Endothelial cell (in vitro differentiated cells): ENCODE data around the gene SFSWAP. TPM values are rescaled to one million over a fixed set of nuclear protein-coding genes. Genes with fewer than 3 reads are reported as not detected.
"Not testable (repeated sequence)": the region's sequence is repeated elsewhere in the genome, so short reads cannot be mapped to it uniquely, and the experiment has no call there.

Experiments
- DNase-seq: peaks from one replicate; pipeline ENCODE4 v3.0.0; 2021; ENCODE audit warnings: low spot score
- H3K27ac Mint-ChIP-seq: one replicate; pipeline ENCODE4 v1.8.0; 2021; ENCODE audit warnings: mixed read lengths, inconsistent platforms; ENCODE audit not compliant: unreplicated experiment
- H3K27me3 Mint-ChIP-seq: one replicate; pipeline ENCODE4 v1.8.0; 2021; ENCODE audit warnings: mild to moderate bottlenecking, moderate library complexity, mixed read lengths, inconsistent platforms; ENCODE audit not compliant: unreplicated experiment
- H3K36me3 Mint-ChIP-seq: one replicate; pipeline ENCODE4 v1.8.0; 2021; ENCODE audit warnings: mild to moderate bottlenecking, low read depth, mixed read lengths, inconsistent platforms; ENCODE audit not compliant: unreplicated experiment
- H3K4me1 Mint-ChIP-seq: one replicate; pipeline ENCODE4 v1.8.0; 2021; ENCODE audit warnings: mild to moderate bottlenecking, mixed read lengths, inconsistent platforms; ENCODE audit not compliant: unreplicated experiment
- H3K4me3 Mint-ChIP-seq: one replicate; pipeline ENCODE4 v1.8.0; 2021; ENCODE audit warnings: mild to moderate bottlenecking, mixed read lengths, inconsistent platforms; ENCODE audit not compliant: unreplicated experiment
- H3K9me3 Mint-ChIP-seq: one replicate; pipeline ENCODE4 v1.8.0; 2021; ENCODE audit warnings: mixed read lengths, inconsistent platforms; ENCODE audit not compliant: unreplicated experiment
- total RNA-seq: library from RNA; stranded (reverse); fragmentation: NEBNext Ultra II Directional; extraction: Animal tissue kit (Norgen Biotek cat#: 25700); gene quantifications from one replicate; pipeline ENCODE4 v1.2.1, GENCODE V29; 2021; ENCODE audit not compliant: unreplicated experiment
- TF ChIP-seq, protein P1 (sequence below): fragments of 200-600 bp; sonication (generic); IDR thresholded peaks from one replicate; pipeline ENCODE4 v1.5.0; 2021; ENCODE audit warnings: antibody characterized with exemption; ENCODE audit not compliant: unreplicated experiment

The SFSWAP gene
- total RNA-seq, 1 donor from 2014 or later, result 56.3 TPM

DNA sequence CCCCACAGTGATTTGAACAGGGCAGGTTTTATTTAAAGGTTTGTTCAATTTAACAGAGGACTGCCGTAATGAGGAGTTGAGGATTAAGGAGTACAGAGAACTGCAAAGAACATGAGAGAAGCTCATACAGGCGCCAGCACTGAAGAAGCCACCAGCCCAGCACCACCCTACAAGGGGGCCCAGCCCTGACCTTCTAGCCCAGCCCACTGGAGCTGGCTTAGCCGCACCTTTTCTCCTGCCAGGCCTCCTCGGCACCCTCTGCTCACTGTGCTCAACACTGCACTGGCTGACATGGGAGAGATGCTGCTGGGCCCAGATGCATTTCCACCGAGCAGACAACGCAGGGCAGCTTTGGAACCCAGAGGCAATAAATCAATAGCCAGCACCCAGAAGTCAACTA is 36.5 kb upstream of the SFSWAP start:
- no peaks in the 10 kb centered on the region for H3K4me1 Mint-ChIP-seq
- H3K4me3 Mint-ChIP-seq, result no peak overlapping the region
- H3K36me3 Mint-ChIP-seq, result no peaks in the 10 kb centered on the region
- no peak overlapping the region for H3K27ac Mint-ChIP-seq
- no peak for DNase-seq
- peaks cover 7% of the 10 kb centered on the region for H3K27me3 Mint-ChIP-seq
- TF ChIP-seq, protein P1, sequence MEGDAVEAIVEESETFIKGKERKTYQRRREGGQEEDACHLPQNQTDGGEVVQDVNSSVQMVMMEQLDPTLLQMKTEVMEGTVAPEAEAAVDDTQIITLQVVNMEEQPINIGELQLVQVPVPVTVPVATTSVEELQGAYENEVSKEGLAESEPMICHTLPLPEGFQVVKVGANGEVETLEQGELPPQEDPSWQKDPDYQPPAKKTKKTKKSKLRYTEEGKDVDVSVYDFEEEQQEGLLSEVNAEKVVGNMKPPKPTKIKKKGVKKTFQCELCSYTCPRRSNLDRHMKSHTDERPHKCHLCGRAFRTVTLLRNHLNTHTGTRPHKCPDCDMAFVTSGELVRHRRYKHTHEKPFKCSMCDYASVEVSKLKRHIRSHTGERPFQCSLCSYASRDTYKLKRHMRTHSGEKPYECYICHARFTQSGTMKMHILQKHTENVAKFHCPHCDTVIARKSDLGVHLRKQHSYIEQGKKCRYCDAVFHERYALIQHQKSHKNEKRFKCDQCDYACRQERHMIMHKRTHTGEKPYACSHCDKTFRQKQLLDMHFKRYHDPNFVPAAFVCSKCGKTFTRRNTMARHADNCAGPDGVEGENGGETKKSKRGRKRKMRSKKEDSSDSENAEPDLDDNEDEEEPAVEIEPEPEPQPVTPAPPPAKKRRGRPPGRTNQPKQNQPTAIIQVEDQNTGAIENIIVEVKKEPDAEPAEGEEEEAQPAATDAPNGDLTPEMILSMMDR, result no peak
- no peaks in the 10 kb centered on the region for H3K9me3 Mint-ChIP-seq

DNA sequence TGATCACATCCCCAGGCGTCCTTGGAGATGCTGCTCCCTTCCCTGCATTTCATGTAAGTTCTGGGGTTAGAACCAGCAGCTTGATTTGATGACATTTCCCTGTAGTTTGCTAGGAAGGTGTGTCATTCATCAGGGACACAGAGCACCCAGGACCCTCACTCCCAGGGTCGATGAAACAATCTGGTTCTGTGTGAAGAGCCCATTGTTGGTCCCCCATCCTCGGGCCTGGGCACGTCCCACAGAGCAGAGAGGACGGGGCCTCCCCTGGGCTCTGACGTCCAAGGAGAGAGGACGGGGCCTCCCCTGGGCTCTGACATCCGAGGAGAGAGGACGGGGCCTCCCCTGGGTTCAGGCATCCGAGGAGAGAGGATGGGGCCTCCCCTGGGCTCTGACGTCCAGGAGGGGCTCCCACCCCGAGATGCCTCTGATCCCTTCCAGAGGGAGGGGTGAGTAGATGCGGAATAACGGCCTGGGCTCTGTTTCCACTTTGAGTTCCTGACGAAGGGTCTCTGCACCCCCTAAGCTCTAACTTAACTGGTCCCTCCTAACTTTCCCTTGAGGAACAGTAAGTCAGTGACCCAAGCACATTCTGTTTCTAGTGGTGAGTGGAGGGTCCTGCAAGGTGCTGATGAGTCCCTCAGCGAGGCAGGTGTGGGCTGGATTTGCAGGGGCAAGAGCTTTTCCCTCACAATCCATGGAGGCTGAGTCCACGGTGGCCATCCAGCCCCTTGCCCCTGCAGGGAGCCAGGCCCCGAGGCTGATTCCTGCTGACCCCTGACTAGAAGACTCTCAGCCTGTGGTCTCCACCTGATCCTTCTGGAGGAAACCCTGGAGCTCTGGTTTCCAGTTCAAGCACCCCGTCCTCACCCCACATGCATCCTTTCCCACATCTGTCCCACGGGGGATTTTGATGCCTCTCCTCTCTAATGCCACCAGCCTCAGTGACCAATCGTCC is 35.5 kb upstream of the SFSWAP start:
- Mint-ChIP-seq H3K4me1 (no peaks in the 10 kb centered on the region), H3K27ac (no peak overlapping the region), H3K36me3 (no peaks in the 10 kb centered on the region), H3K4me3 (no peak overlapping the region), H3K9me3 (no peaks in the 10 kb centered on the region), H3K27me3 (peaks cover 7% of the 10 kb centered on the region)
- TF ChIP-seq, protein P1, result no peak
- no peak for DNase-seq

GRCh38 chr12:131676544-131676943 is 34.3 kb upstream of the SFSWAP start:
- Mint-ChIP-seq H3K36me3 (no peaks in the 10 kb centered on the region), H3K9me3 (no peaks in the 10 kb centered on the region), H3K4me1 (no peaks in the 10 kb centered on the region), H3K4me3 (no peak overlapping the region), H3K27me3 (peaks cover 7% of the 10 kb centered on the region), H3K27ac (no peak overlapping the region)
- TF ChIP-seq, protein P1, result no peak
- no peak for DNase-seq

- not testable (repeated sequence) for H3K36me3 Mint-ChIP-seq, H3K27me3 Mint-ChIP-seq, H3K4me1 Mint-ChIP-seq, H3K9me3 Mint-ChIP-seq, H3K4me3 Mint-ChIP-seq, H3K27ac Mint-ChIP-seq, DNase-seq
Observed at GRCh38 chr12:131677067-131677466, 33.8 kb upstream of the SFSWAP start.

DNA sequence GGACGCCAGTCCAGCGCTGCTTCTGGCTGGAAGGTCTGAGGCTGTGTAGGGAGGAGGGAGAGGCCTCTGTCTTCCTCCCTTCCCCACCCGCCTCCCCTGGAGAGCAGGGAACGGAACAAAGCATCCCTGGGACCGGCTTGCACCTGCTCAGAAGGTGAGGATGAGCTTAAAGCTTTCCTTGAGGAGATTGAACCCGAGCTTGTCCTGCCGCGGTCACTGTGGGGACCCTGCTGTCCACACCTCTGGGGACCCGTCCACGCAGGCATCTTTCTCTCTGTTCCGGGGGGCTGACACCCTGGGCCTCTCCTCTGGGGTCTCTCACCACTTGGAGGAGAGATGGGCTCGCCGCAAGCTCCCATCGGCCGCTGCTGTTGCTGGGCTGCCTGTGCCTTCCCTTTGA is 33.2 kb upstream of the SFSWAP start:
- Mint-ChIP-seq H3K4me3 (no peak overlapping the region), H3K27me3 (peaks cover 5% of the 10 kb centered on the region), H3K27ac (no peak overlapping the region), H3K36me3 (peaks cover 2% of the 10 kb centered on the region), H3K4me1 (no peaks in the 10 kb centered on the region), H3K9me3 (no peaks in the 10 kb centered on the region)
- TF ChIP-seq, protein P1, result no peak
- DNase-seq, result no peak

DNA sequence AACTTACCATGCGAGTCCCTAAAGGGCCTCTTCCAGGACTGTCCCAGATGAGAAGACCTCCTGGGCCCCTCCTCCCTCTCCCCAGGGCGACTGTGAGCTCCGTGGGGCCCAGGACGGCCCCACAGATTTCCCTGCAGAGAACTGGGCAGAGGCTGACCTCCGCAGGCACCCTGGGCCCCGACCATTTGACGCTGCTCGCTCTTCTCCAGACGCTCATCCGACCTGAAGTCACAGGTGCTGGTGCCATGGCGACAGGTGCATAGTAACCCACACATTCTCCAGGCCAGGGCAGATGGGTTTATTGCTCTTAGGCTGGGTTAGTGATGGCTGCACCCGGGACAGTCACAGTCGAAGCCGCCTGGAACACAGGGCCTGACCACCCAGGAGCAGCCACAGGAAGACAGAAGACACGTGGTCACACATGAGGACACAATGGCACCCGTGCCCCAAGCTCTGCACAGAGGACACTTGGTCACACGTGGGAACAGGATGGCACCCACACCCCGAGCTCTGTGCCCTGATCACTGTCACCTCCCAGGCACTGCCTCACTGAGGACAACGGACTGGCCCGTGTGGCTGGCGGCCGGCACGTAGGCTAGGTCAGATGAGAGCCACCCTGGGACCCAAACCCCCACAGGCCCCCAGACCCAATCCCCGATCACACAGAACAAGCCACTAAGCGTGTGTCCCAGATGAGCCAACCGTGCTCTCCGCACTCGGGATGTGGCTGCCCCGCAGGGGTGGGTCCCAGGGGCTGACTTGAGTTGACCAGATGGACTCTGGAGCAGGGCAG is 32.3 kb upstream of the SFSWAP start:
- H3K4me3 Mint-ChIP-seq, H3K27me3 Mint-ChIP-seq, H3K36me3 Mint-ChIP-seq, H3K4me1 Mint-ChIP-seq, DNase-seq, H3K9me3 Mint-ChIP-seq, H3K27ac Mint-ChIP-seq: not testable (repeated sequence)

DNA sequence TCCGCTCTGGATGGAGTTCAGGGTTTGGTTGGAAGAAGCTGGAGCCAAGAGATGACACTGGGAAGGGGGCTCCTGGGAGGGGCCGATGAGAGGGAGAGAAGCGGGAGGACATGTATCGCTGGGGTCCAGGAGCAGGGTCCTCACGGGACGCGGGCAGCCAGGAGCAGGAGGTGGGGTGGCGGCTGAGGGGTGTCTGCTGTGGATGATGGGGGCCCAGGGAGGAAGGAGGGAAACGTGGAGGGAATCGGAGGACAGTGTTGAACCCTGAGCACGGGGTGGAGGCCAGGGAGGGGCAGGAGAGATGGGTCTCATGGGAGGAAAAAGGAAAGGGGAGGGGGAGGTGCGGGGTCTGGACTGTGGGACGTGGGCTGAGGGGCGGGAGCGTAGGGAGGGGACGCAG is 31.7 kb upstream of the SFSWAP start:
- not testable (repeated sequence) for H3K27me3 Mint-ChIP-seq, H3K27ac Mint-ChIP-seq, DNase-seq

GRCh38 chr12:131679816-131680215 is 31.1 kb upstream of the SFSWAP start:
- not testable (repeated sequence) for H3K4me3 Mint-ChIP-seq, H3K27ac Mint-ChIP-seq, H3K4me1 Mint-ChIP-seq, H3K9me3 Mint-ChIP-seq, H3K27me3 Mint-ChIP-seq, DNase-seq, H3K36me3 Mint-ChIP-seq

More for the DNA sequence above, 31.7 kb upstream of the SFSWAP start:
- H3K9me3 Mint-ChIP-seq, H3K4me3 Mint-ChIP-seq, H3K36me3 Mint-ChIP-seq, H3K4me1 Mint-ChIP-seq: not testable (repeated sequence)
